ENCODE measurements around the gene WWC2.
"Not testable (repeated sequence)": the region's sequence is repeated elsewhere in the genome, so short reads cannot be mapped to it uniquely, and the experiment has no call there.

Gene WWC2

DNA sequence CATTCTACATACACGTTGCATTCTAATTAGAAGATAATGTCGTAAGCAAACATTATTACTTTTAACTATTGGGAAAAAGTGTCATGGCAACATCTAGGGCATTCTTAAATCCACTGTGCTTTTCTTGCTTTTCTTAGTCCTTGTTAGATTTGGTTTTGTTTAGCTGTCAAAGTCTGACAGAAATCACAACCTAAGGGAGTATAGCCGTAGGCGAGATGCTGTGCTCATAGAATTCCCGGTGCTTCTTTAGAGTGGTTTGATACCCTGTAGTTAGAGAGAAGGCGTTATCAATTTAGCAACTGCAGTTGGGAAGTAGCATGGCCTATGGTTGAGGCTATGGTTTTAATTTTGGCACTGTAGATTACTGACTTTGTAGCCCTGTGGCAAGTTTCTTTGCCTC, 45.7 kb downstream of the WWC2 start:
- no peak for DNase-seq

- no peak for DNase-seq
Measured at GRCh38 chr4:183145773-183146172, 46.7 kb downstream of the WWC2 start.

- no peak for DNase-seq
Measured at GRCh38 chr4:183146478-183146877, 47.4 kb downstream of the WWC2 start.

- DNase-seq: no peak
Measured at GRCh38 chr4:183147196-183147595, 48.1 kb downstream of the WWC2 start.

DNA sequence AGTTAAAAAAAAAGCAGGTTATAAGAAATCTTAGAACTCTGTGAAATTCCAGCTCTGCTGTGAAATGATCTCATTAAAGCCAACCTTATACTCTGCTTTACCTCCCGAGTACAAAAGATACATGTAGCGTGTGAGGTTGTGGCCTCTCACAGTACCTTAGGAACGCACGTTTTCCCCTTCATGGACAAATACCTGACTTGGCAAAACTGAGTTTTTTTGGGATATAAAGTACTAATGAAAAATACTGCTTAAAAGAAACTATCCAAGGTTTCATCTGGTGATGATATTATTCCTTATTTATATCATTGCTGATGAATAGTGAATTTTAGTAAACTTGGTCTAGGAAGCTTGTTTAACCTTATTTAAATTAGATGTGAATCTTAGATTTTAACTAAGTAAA, 48.9 kb downstream of the WWC2 start:
- DNase-seq: no peak

- no peak for DNase-seq
Measured at GRCh38 chr4:183149616-183150539, 50.8 kb downstream of the WWC2 start.

- DNase-seq: not testable (repeated sequence)
Measured at GRCh38 chr4:183150664-183151063, 51.6 kb downstream of the WWC2 start.

- not testable (repeated sequence) for DNase-seq
Measured at GRCh38 chr4:183152232-183152631, 53.2 kb downstream of the WWC2 start.

DNA sequence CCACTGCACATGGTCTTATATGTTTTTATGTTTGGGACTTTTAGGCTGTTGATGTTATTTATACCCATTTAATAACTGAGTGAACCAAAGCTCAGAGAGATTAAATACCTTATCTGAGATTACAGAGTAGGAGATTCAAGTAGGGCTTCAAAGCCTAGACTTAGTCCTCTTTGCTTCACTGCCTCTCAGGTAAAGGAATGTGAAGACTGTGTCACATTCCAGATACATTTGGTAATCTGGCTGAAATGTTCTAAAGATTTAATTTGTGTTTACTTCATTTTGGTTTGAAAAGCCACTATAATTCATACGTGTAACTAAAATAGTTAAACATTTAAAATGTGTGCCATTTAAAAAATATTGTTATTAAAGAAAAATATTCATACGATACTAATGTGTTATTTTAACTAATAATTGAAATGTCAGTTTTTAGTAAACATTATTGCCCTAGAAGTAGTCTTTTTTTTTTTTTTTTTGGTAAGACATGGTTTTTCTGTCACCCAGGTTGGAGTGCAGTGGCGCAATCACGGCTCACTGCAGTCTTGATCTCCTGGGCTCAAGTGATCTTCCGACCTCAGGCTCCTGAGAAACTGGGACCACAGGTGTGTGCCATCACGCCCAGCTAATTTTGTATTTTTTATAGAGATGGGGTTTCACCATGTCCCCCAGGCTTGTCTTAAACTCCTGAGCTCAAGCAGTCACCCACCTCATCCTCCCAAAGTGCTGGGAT, 54.3 kb downstream of the WWC2 start:
- DNase-seq: no peak

- no peak for DNase-seq
Measured at GRCh38 chr4:183154701-183155391, 55.8 kb downstream of the WWC2 start.

GRCh38 chr4:183155450-183156184, 56.6 kb downstream of the WWC2 start:
- DNase-seq: no peak

- DNase-seq: no peak
Measured at GRCh38 chr4:183157215-183157614, 58.2 kb downstream of the WWC2 start.

- no peak for DNase-seq
Measured at GRCh38 chr4:183158062-183158461, 59.0 kb downstream of the WWC2 start.

DNA sequence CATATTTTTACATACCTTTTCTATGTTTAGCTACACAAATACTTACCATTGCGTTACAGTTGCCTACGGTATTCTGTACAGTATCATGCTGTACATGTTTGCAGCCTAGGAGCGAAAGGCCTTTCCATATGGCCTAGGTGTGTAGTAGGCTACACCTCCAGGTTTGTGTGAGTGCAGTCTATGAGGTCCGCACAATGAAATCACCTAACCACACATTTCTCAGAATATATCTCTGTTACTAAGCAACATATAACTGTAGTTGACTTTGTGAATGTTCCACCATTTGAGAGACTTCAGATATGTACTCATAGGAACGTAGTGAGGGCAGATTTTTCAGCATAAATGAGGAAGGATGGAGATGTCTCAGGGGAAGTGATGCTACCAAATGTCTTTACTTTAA, 62.6 kb downstream of the WWC2 start:
- no peak for DNase-seq

- DNase-seq: no peak
Measured at GRCh38 chr4:183163135-183163534, 64.1 kb downstream of the WWC2 start.

- no peak for DNase-seq
Measured at GRCh38 chr4:183164963-183165362, 65.9 kb downstream of the WWC2 start.

- DNase-seq: no peak
Measured at GRCh38 chr4:183165376-183165775, 66.3 kb downstream of the WWC2 start.

GRCh38 chr4:183170894-183171293, 71.8 kb downstream of the WWC2 start:
- DNase-seq: no peak

- no peak for DNase-seq
Measured at GRCh38 chr4:183171484-183172267, 72.6 kb downstream of the WWC2 start.

- DNase-seq: no peak
Measured at GRCh38 chr4:183172881-183173280, 73.8 kb downstream of the WWC2 start.

DNA sequence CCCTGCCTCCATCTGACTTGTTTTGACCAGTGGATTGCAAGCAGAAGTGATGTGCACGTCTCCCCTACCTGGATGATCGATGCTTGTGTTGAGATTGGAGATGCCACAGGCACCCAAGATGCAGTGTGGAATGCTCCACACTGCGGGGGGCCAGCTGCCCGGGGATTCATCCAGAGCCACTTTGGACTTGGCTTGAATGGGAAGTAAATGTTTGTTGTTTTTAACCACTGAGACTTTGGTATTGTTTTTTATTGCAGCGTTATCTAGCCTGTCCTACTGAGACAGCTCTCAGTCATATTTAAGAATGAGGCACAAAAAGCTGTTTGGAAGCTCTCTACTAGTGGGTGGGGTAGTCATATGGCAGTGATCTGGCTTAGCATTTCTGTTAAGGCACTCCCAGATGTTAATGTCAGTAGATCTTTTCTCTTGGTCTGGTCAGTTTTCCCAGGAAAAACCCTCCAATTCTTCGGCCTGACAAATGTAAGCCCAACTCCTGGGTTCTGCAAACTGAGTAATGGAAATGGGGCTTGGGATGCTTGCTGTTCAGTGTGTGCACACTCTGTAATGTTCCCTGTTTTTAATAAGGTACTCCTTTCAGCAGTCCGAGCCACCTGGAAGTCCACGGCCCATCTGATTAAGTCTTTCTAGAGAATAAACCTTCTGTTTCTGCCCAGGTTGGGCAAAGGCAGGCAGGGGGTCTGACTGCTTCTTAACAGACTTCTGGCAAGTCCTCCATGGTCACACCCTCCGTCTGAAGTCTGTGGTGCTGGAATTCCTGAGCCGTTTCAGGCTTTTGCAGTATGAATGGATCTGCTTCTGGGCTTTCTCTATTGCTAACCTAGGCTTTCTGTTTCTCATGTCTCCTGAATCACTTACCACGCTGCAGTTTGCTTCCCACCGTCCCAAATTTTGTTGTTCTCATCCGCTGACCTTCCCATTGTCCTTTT, 74.8 kb downstream of the WWC2 start:
- DNase-seq: no peak
